Thymus (tissue), 11 donors: ENCODE measurements around the gene C9. TPM values are rescaled to one million over a fixed set of nuclear protein-coding genes. Genes with fewer than 3 reads are reported as not detected.

Source experiments
- DNase-seq, 9 donors: peaks; one replicate each; pipeline ENCODE4 v3.0.0-alpha.2; 2013; ENCODE audit warnings: low spot score in 9 of 9, low read depth in 6 of 9, missing footprints in 1 of 9
- H3K27ac ChIP-seq, 2 donors: one replicate each; pipeline ENCODE4 v1.5.1; 2013; ENCODE audit warnings: control low read depth in 1 of 2, low read depth in 1 of 2, low read length in 1 of 2, mild to moderate bottlenecking in 1 of 2, moderate library complexity in 1 of 2
- H3K27me3 ChIP-seq, 2 donors: one replicate each; pipeline ENCODE4 v1.5.1; 2013; ENCODE audit warnings: low read length in 1 of 2; ENCODE audit not compliant: control insufficient read depth in 2 of 2, insufficient read depth in 1 of 2
- H3K36me3 ChIP-seq, 2 donors: one replicate each; pipeline ENCODE4 v1.5.1; 2013; ENCODE audit warnings: low read length in 1 of 2, mild to moderate bottlenecking in 1 of 2, moderate library complexity in 1 of 2; ENCODE audit not compliant: control insufficient read depth in 2 of 2, insufficient read depth in 2 of 2
- H3K4me1 ChIP-seq, 2 donors: one replicate each; pipeline ENCODE4 v1.5.1; 2013; ENCODE audit warnings: low read length in 2 of 2; ENCODE audit not compliant: control insufficient read depth in 2 of 2, insufficient read depth in 2 of 2
- H3K4me3 ChIP-seq, 2 donors: one replicate each; pipeline ENCODE4 v1.5.1; 2013; ENCODE audit warnings: low read length in 2 of 2, control low read depth in 1 of 2, mild to moderate bottlenecking in 1 of 2
- H3K9me3 ChIP-seq, 2 donors: one replicate each; pipeline ENCODE4 v1.5.1; 2013; ENCODE audit warnings: low read length in 1 of 2, mild to moderate bottlenecking in 1 of 2; ENCODE audit not compliant: control insufficient read depth in 2 of 2, insufficient read depth in 1 of 2
- WGBS: extraction: QIAGEN DNeasy Blood & Tissue Kit; methylation state at CpG from one replicate; pipeline ENCODE4 v1.1.7; 2013; 5-methylcytosine and 5-hydroxymethylcytosine counted together
- polyA plus RNA-seq: library from polyadenylated mRNA; stranded (reverse); fragments of 200-250 nt; gene quantifications from one replicate; pipeline ENCODE4 v1.2.3, GENCODE V29; 2013
- total RNA-seq: library from RNA; stranded (reverse); fragments of 120-200 nt; gene quantifications from one replicate; pipeline ENCODE4 v1.2.4, GENCODE V29; 2013
- donor health status: healthy.

C9 gene
- total and polyA plus RNA-seq, 2 donors: 0.05 to 0.19 TPM

DNA sequence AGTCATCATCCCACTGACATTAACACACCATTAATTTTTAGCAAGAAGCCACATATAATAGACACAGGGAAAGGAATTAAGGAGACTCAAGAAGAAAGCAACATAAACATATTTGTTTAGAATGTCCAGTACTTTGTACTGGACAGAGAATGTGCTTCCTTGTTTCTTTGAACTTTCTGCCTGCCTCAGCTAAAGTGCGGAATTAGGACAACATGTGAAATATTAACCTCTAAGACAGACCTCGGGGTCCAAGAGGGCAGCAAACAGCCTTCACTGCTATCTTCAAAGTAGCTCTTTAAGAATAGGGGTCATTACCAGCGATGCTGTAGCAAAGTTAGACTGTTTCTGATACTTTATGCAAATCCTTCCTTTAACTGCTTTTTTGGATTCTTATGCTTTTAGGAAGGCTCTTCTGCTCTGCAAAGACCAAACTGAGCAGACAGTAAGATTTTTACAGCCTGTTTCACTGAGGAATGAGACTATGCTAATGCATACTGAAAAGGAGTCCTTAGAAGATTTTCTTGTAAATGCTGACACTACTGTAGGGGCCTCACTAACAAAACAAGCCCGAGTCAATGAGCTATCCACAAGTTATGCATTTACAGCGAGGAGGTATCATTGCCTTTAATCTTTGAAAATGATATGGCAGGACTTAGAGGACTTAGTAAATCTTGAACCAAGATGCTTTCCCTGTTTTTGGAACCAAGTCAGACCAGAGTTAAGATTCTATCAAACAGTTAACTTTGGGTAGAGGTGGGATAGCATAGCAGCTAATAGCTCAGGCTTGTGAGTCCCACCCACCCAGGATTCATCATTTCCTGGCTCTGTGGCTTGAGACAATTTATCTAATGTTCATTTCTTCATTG is 36.7 kb upstream of the C9 start:
- Histone ChIP-seq H3K9me3 (no peaks in the 10 kb centered on the region), H3K27ac (peak overlapping the region in 1 of 2 donors; percentile 8), H3K4me1 (no peaks in the 10 kb centered on the region), H3K36me3 (peaks cover 0 to 2% of the 10 kb centered on the region in 2 donors), H3K4me3 (no peak overlapping the region), H3K27me3 (no peaks in the 10 kb centered on the region)
- DNase-seq: no peak
- 77% methylated on average over 5 of the region's 5 CpGs for WGBS

- Histone ChIP-seq H3K27ac (peak overlapping the region in 1 of 2 donors; percentile 32), H3K4me1 (no peaks in the 10 kb centered on the region), H3K27me3 (no peaks in the 10 kb centered on the region), H3K9me3 (no peaks in the 10 kb centered on the region), H3K36me3 (peaks cover 0 to 2% of the 10 kb centered on the region in 2 donors), H3K4me3 (no peak overlapping the region)
- 49% methylated on average over 1 of the region's 1 CpG for WGBS
- peak in 1 of 9 donors; percentile 20 for DNase-seq
Measured at GRCh38 chr5:39399135-39400036, 35.1 kb upstream of the C9 start.

DNA sequence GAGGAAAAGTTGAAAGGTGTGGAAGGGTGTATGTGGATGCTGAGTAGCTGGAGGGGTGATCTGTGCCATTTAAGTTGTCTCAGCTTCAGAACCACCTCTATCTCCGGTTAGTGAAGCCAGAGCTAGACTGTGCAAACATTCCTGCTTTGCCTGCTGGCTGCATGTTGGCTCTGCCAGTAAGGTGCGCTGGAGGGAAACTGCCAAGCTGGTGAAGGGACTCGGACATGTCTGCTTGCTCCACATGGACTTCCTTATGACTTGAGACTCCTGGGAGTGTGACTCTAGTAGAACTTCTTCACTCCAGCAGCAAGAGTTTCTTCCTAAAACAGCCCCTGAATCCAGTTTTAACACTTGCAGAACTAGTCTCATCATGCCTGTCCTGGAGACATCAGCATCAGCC is 32.5 kb upstream of the C9 start:
- DNase-seq: no peak
- H3K27me3 ChIP-seq: no peaks in the 10 kb centered on the region
- H3K27ac ChIP-seq: no peak overlapping the region
- no peaks in the 10 kb centered on the region for H3K4me1 ChIP-seq
- peaks cover 0 to 2% of the 10 kb centered on the region in 2 donors for H3K36me3 ChIP-seq
- no peak overlapping the region for H3K4me3 ChIP-seq
- H3K9me3 ChIP-seq: no peaks in the 10 kb centered on the region
- WGBS: 98% methylated on average over 3 of the region's 3 CpGs

DNA sequence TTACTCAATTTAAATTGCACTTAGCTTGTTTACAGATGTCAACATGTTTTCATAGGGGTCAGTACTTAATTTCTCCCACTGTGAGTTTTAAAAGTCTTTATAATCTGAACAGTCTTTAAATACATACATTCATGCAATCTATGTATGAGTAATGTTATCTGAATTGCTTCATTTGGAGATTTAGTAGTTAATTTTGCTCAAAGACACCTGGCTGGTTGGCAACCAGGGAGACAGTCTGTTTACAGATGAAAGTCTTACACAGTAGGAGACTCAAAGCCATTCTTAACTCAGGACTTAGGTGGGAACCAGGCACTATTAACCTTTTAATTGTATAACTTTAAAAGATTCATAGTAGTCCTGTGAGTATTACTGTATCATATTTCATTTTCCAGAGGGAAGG is 31.2 kb upstream of the C9 start:
- no peak for DNase-seq
- Histone ChIP-seq H3K4me3 (no peak overlapping the region), H3K9me3 (no peaks in the 10 kb centered on the region), H3K4me1 (no peaks in the 10 kb centered on the region), H3K36me3 (peaks cover 0 to 2% of the 10 kb centered on the region in 2 donors), H3K27me3 (no peaks in the 10 kb centered on the region), H3K27ac (no peak overlapping the region)

GRCh38 chr5:39394946-39395345 is 30.7 kb upstream of the C9 start:
- DNase-seq: no peak
- H3K27me3 ChIP-seq: no peaks in the 10 kb centered on the region
- H3K9me3 ChIP-seq: no peaks in the 10 kb centered on the region
- no peaks in the 10 kb centered on the region for H3K4me1 ChIP-seq
- 77% methylated on average over 3 of the region's 3 CpGs for WGBS
- no peak overlapping the region for H3K27ac ChIP-seq
- H3K36me3 ChIP-seq: peaks cover 0 to 2% of the 10 kb centered on the region in 2 donors
- H3K4me3 ChIP-seq: no peak overlapping the region

DNA sequence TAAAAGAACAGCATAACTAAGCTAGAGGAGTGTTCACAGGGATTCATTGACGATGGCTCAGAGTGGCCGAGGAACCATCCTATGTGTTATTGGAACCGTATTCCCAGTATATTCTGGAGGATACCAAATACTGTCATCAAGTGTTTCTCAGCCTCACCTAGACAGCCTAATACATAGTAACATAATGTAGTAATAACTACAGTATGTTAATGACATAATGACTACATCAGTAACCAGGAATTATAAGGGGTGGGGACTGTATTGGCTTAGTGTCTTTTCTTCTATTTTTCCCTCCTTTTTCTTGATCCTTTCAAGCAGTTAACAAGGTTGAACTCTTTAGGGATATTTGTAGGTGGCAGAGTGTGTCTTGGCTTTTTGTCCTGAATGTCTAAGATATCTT is 26.6 kb upstream of the C9 start:
- Histone ChIP-seq H3K36me3 (no peaks in the 10 kb centered on the region), H3K4me1 (no peaks in the 10 kb centered on the region), H3K4me3 (no peak overlapping the region), H3K27ac (no peak overlapping the region), H3K9me3 (no peaks in the 10 kb centered on the region), H3K27me3 (no peaks in the 10 kb centered on the region)
- no peak for DNase-seq
- 98% methylated on average over 3 of the region's 3 CpGs for WGBS

GRCh38 chr5:39387293-39387692 is 23.0 kb upstream of the C9 start:
- WGBS: 97% methylated on average over 2 of the region's 2 CpGs
- no peaks in the 10 kb centered on the region for H3K9me3 ChIP-seq
- no peaks in the 10 kb centered on the region for H3K4me1 ChIP-seq
- no peak for DNase-seq
- no peak overlapping the region for H3K27ac ChIP-seq
- no peaks in the 10 kb centered on the region for H3K27me3 ChIP-seq
- no peak overlapping the region for H3K4me3 ChIP-seq
- H3K36me3 ChIP-seq: peaks cover 0 to 3% of the 10 kb centered on the region in 2 donors

DNA sequence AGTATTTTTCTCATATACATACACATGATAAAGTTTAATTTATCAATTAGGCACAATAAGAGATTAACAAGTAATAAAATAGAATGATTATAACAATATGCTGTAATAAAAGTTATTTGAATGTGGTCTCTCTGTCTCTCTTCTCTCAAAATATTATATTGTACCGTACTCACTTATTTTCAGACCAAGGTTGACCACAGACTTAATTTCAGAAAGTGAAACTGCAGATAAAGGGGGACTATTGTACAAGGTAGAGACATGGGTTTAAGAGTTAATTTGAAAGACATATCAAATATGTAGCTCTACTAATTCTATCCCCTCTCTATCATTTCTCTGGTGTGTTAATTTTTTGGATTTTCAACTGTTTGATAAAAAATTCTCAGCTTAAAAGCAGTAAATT is 20.0 kb upstream of the C9 start:
- Histone ChIP-seq H3K4me1 (no peaks in the 10 kb centered on the region), H3K4me3 (no peak overlapping the region), H3K36me3 (peaks cover 0 to 3% of the 10 kb centered on the region in 2 donors), H3K27ac (no peak overlapping the region), H3K27me3 (no peaks in the 10 kb centered on the region), H3K9me3 (no peaks in the 10 kb centered on the region)
- WGBS: 73% methylated on average over 1 of the region's 1 CpG
- DNase-seq: no peak

DNA sequence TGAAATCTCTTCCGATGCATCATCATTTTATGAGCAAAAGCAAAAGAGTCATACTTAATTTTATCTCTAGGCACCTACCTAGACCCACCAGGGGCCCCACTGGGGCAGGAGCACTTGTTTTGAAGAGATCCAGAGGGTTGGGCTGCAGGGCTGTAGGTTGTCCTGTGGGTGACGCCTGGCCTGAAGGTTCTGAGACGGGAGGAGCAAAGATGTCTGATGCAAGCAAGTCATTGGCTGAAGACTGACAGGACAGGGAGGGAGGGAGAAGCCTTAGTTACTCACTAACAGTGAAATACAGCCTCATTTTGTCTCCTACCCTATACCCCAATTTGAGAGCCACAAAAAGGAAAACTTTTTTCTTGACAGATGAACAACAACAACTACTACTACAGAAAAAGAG is 17.1 kb upstream of the C9 start:
- no peak for DNase-seq
- WGBS: 95% methylated on average over 3 of the region's 3 CpGs
- Histone ChIP-seq H3K9me3 (no peaks in the 10 kb centered on the region), H3K27me3 (no peaks in the 10 kb centered on the region), H3K4me3 (no peak overlapping the region), H3K27ac (no peak overlapping the region), H3K36me3 (peaks cover 3 to 4% of the 10 kb centered on the region in 2 donors), H3K4me1 (no peaks in the 10 kb centered on the region)
